Measurements from ENCODE around the gene CCRL2.

CCRL2 gene

DNA sequence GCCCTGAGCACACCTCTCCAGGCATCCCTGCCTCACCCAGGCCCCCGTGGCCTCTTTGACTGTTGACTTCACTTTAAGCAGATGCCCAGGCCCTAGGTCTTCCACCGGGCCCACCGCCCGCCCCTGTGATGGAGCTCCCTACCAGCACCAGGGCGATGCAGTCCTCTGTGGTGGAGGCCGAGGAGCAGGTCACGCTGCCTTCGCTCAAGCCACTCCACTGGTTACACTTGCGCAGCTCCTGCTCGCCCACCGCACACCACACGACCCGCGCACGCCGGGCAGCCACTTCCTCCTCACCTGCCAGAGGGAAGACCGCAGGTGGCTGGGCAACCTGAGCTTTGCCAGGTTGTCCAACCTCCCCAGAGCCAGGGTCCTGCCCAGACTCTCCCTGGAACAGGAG lies 41.7 kb downstream of the CCRL2 start:
- TF ChIP-seq TCF12 (IDR thresholded peaks at IDR 0.05; ENCODE audit: low read depth) (no peak), YY1 (IDR thresholded peaks at IDR 0.05; ENCODE audit: low read depth) (no peak), EP300 (IDR thresholded peaks at IDR 0.05; ENCODE audit: borderline replicate concordance) (no peak), TAF1 (IDR thresholded peaks at IDR 0.05; ENCODE audit: low read depth) (no peak), FOXM1 (IDR thresholded peaks at IDR 0.05; ENCODE audit: borderline replicate concordance, low read depth) (no peak), NFIC (IDR thresholded peaks at IDR 0.05) (no peak), CREB1 (IDR thresholded peaks at IDR 0.05; ENCODE audit: low read depth) (no peak), CEBPB (IDR thresholded peaks at IDR 0.05) (no peak), TEAD4 (IDR thresholded peaks at IDR 0.05) (no peak), RAD21 (IDR thresholded peaks at IDR 0.05; ENCODE audit: low read depth) (no peak), EGR1 (IDR thresholded peaks at IDR 0.05) (no peak), ZBTB7A (IDR thresholded peaks at IDR 0.05; ENCODE audit: low read depth) (no peak)
- TF ChIP-seq, protein P1, sequence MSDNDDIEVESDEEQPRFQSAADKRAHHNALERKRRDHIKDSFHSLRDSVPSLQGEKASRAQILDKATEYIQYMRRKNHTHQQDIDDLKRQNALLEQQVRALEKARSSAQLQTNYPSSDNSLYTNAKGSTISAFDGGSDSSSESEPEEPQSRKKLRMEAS (IDR thresholded peaks at IDR 0.05), result no peak
- TF ChIP-seq, protein P2, sequence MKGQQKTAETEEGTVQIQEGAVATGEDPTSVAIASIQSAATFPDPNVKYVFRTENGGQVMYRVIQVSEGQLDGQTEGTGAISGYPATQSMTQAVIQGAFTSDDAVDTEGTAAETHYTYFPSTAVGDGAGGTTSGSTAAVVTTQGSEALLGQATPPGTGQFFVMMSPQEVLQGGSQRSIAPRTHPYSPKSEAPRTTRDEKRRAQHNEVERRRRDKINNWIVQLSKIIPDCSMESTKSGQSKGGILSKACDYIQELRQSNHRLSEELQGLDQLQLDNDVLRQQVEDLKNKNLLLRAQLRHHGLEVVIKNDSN (IDR thresholded peaks at IDR 0.05), result no peak
- TF ChIP-seq, protein P3, sequence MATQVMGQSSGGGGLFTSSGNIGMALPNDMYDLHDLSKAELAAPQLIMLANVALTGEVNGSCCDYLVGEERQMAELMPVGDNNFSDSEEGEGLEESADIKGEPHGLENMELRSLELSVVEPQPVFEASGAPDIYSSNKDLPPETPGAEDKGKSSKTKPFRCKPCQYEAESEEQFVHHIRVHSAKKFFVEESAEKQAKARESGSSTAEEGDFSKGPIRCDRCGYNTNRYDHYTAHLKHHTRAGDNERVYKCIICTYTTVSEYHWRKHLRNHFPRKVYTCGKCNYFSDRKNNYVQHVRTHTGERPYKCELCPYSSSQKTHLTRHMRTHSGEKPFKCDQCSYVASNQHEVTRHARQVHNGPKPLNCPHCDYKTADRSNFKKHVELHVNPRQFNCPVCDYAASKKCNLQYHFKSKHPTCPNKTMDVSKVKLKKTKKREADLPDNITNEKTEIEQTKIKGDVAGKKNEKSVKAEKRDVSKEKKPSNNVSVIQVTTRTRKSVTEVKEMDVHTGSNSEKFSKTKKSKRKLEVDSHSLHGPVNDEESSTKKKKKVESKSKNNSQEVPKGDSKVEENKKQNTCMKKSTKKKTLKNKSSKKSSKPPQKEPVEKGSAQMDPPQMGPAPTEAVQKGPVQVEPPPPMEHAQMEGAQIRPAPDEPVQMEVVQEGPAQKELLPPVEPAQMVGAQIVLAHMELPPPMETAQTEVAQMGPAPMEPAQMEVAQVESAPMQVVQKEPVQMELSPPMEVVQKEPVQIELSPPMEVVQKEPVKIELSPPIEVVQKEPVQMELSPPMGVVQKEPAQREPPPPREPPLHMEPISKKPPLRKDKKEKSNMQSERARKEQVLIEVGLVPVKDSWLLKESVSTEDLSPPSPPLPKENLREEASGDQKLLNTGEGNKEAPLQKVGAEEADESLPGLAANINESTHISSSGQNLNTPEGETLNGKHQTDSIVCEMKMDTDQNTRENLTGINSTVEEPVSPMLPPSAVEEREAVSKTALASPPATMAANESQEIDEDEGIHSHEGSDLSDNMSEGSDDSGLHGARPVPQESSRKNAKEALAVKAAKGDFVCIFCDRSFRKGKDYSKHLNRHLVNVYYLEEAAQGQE (IDR thresholded peaks at IDR 0.05; ENCODE audit: low read depth), result no peak

DNA sequence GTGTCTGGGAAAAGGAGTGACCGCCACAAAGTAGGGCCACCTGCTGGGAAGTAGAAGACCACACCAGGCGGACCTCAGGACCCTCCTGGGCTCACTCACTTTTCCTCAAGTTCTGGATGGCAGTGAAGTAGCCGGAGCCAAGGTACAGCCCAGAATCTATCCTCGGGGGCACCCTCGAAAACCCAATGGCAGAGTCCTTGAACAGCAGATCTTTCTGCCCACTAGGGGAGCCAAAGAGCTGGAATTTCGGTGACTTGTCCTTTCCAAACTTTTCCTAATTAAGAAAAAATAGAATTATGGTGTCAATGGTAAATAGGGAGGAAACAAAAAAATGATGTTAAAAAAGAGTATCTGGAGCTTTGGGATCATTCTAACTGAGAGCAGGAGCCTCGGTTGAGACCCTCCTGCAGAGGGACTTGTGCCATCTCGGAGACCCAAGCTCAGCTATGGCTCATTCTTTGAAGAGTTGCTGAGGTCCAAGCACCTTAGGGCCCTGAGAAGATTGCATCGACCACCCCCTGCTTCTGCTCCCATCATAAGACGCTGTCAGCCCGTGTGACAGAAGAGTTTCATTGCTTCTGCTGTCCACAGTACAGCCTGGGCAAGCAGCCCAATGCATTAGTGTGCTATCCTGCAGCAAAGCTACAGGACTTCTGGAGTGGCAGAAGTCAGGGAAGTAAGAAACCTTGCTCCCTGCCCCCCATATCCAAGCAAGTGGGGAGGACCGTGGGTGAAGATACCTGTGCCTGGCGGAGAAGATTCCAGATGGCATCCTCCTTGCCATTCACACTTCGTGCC lies 42.9 kb downstream of the CCRL2 start:
- TF ChIP-seq, protein P2 (IDR thresholded peaks at IDR 0.05), result no peak
- TF ChIP-seq ZBTB7A (IDR thresholded peaks at IDR 0.05; ENCODE audit: low read depth) (no peak), TEAD4 (IDR thresholded peaks at IDR 0.05) (0 out of 2 replicates have a peak, but pooled peaks have one; percentile 19), FOXM1 (IDR thresholded peaks at IDR 0.05; ENCODE audit: borderline replicate concordance, low read depth) (no peak), TCF12 (IDR thresholded peaks at IDR 0.05; ENCODE audit: low read depth) (no peak), EGR1 (IDR thresholded peaks at IDR 0.05) (no peak), NFIC (IDR thresholded peaks at IDR 0.05) (no peak), CREB1 (IDR thresholded peaks at IDR 0.05; ENCODE audit: low read depth) (no peak), CEBPB (IDR thresholded peaks at IDR 0.05) (no peak), YY1 (IDR thresholded peaks at IDR 0.05; ENCODE audit: low read depth) (no peak), RAD21 (IDR thresholded peaks at IDR 0.05; ENCODE audit: low read depth) (peak; percentile 56), EP300 (IDR thresholded peaks at IDR 0.05; ENCODE audit: borderline replicate concordance) (no peak), TAF1 (IDR thresholded peaks at IDR 0.05; ENCODE audit: low read depth) (no peak)
- TF ChIP-seq, protein P1 (IDR thresholded peaks at IDR 0.05), result no peak
- TF ChIP-seq, protein P3 (IDR thresholded peaks at IDR 0.05; ENCODE audit: low read depth), result no peak

DNA sequence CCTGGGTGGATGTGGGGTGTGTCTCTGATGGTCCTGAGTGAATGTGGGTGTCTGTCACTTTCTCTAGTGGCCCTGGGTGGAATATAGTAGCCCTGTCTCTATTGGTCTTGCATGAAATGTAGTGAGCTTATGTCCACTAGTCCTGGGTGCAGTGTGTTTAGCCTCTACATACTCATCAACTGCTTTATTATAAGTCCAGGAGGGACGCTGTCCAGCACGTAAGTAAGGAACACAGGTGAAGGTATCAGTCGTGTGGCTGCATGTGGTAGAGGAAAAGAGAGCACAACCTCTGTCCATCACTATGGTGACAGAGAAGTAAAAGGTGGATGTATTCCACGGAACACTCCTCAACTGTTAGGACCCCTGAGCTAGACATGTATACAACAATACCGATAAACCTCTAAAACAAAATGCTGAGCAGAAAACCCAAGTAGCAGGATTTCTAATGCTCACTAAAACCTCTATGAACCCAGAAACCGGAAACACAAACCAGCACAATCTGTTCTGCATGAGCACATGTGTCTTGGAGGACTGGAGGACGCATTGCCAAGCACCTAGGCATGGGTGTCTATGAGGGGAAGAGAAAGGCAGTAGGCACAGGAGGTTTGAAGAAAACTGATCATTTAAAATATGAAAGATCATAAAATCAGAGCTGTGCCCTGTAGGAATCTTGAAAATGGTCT lies 46.6 kb downstream of the CCRL2 start:
- TF ChIP-seq, protein P3 (IDR thresholded peaks at IDR 0.05; ENCODE audit: low read depth), result peak; percentile 64
- TF ChIP-seq, protein P1 (IDR thresholded peaks at IDR 0.05), result no peak
- TF ChIP-seq RAD21 (IDR thresholded peaks at IDR 0.05; ENCODE audit: low read depth), result no peak
- no peak for TF ChIP-seq NFIC (IDR thresholded peaks at IDR 0.05)

All from Ishikawa (cell line).